HG02840 (cell line): ENCODE data around the gene BCAS4.

Experiments
- ATAC-seq: cut with Tn5 transposase; IDR thresholded peaks from one replicate; pipeline ENCODE4 v1.9.1; 2021; ENCODE audit warnings: mild to moderate bottlenecking, moderate library complexity, moderate number of reproducible peaks; ENCODE audit not compliant: unreplicated experiment, low FRiP score

The BCAS4 gene

GRCh38 chr20:50820515-50821256, 25.8 kb downstream of the BCAS4 start:
- no peak for ATAC-seq

- no peak for ATAC-seq
Measured at GRCh38 chr20:50821257-50821921, 26.5 kb downstream of the BCAS4 start.

- ATAC-seq = no peak
Measured at GRCh38 chr20:50821994-50822393, 27.1 kb downstream of the BCAS4 start.

GRCh38 chr20:50823319-50823718, 28.5 kb downstream of the BCAS4 start:
- no peak for ATAC-seq

GRCh38 chr20:50824137-50824536, 29.3 kb downstream of the BCAS4 start:
- ATAC-seq = no peak

GRCh38 chr20:50826121-50826520, 31.3 kb downstream of the BCAS4 start:
- ATAC-seq = no peak

GRCh38 chr20:50828363-50829136, 33.7 kb downstream of the BCAS4 start:
- no peak for ATAC-seq

GRCh38 chr20:50831622-50832021, 36.8 kb downstream of the BCAS4 start:
- no peak for ATAC-seq

GRCh38 chr20:50834599-50835005, 39.7 kb downstream of the BCAS4 start:
- ATAC-seq = no peak

- ATAC-seq = no peak
Measured at GRCh38 chr20:50837532-50838321, 42.9 kb downstream of the BCAS4 start.

- ATAC-seq = no peak
Measured at GRCh38 chr20:50838322-50838625, 43.4 kb downstream of the BCAS4 start.

- ATAC-seq = no peak
Measured at GRCh38 chr20:50838707-50839385, 44.0 kb downstream of the BCAS4 start.

- no peak for ATAC-seq
Measured at GRCh38 chr20:50842821-50843220, 48.0 kb downstream of the BCAS4 start.

- ATAC-seq = no peak
Measured at GRCh38 chr20:50843331-50844276, 48.7 kb downstream of the BCAS4 start.

GRCh38 chr20:50844430-50845100, 49.7 kb downstream of the BCAS4 start:
- ATAC-seq = peak; percentile 81

- ATAC-seq = no peak
Measured at GRCh38 chr20:50845566-50846215, 50.8 kb downstream of the BCAS4 start.

- ATAC-seq = no peak
Measured at GRCh38 chr20:50848341-50848808, 53.5 kb downstream of the BCAS4 start.
